Frontal cortex (tissue), 4 donors: ENCODE results near the gene SORBS2. TPM values are rescaled to one million over a fixed set of nuclear protein-coding genes. Genes with fewer than 3 reads are reported as not detected.
A peak's percentile ranks its signal among the peaks of the same experiment; 100 is the strongest.

Source experiments
- DNase-seq, 2 donors: peaks; one replicate each; pipeline ENCODE4 v3.0.0; 2012; ENCODE audit warnings: low spot score in 2 of 2
- FAIRE-seq: peaks from 2 replicates; lab custom pipeline; 2012; peaks lifted over from hg19 to GRCh38; lab: Jason Lieb, UNC
- small RNA-seq: library from RNA; depleted of rRNA; stranded (forward); fragments of <200 nt; gene quantifications from one replicate; pipeline ENCODE3, GENCODE V24; 2014
- total RNA-seq: library from RNA; depleted of rRNA; stranded (reverse); fragments of >200 nt; gene quantifications from one replicate; pipeline ENCODE4 v1.2.3, GENCODE V29; 2014
- donor health status: control.
- donor health status: control.
- donor health status: control.

Gene SORBS2
- total RNA-seq, 1 donor from 2014 or later: 46.9 TPM

DNA sequence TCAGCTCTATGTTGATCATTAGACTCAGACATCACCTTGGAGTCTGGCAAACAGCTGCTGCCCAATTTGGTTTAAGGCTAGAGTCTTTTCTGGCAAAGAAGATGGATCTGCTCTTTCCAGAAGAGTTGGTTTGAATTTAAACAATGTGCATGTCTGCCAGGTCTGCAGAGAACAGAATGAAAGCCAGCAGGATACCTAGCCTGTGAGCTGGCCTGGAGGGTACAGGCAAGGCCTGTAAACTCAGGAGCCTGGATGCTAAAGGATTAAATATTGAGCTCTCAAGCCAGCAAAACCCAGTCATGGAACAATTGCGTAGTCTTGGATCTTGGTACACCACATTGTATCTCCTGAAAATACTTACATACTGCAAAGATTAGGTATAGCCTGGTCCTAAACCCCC lies 261.1 kb downstream of the SORBS2 start:
- DNase-seq: no peak

DNA sequence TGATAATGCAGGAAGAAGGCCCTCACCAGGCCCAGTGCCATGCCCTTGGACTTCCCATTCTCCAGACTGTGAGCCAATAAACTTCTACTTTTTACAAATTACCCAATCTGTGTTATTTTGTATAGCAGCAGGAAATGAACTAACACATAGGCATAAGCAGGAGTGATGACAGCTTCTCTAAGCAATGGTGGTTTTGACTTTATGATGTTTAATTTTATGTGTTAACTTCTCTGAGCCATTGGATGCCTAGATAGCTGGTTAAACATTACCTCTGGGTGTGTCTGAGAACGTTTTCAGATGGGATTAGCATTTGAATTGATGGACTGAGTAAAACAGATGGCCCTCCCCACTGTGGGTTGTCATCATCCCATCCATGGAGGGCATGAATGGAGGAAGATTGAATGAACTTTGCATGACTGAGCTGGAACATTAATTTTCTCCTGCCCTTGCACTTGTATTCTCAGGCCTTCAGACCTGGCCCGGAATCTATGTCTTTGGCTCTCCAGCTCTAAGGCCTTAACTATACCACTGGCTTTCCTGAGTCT lies 262.8 kb downstream of the SORBS2 start:
- FAIRE-seq (no peak), DNase-seq (no peak)

More for the DNA sequence above, 261.1 kb downstream of the SORBS2 start:
- no peak for FAIRE-seq

DNA sequence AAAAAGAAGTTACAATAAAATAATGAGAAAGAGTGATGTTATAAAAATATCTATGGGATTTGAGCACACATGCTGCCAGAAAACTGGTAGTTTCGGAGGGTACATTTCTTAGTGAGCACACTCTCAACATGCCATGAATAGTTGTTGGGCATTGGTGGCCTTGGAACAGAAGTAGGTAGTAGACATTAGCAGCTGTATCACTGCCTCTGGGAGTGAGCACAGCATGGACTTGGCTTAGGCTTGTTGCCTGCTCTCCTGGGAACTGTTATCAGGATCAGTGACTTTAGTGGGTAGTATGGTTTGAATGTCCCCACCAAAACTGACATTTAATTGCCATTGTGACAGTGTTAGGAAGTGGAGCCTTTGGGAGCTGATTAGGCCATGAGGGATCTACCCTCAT lies 263.4 kb downstream of the SORBS2 start:
- no peak for FAIRE-seq
- no peak for DNase-seq

DNA sequence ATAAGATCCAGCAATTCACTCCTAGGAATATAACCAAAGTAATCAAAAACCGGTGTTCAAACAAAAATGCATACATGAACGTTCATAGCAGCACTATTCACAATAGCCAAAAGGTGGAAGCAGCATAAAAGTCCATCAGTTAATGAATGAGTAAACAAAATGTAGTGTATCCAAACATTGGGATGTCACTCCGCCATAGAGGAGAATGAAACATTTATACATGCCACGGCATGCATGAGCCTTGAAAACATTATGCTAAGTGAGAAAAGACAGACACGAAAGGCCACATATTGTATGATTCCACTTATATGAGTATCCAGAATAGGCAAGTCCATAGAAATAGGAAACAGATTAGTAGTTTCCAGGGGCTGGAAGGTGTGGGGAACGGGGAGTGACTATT lies 265.7 kb downstream of the SORBS2 start:
- DNase-seq: no peak
- FAIRE-seq: no peak

DNA sequence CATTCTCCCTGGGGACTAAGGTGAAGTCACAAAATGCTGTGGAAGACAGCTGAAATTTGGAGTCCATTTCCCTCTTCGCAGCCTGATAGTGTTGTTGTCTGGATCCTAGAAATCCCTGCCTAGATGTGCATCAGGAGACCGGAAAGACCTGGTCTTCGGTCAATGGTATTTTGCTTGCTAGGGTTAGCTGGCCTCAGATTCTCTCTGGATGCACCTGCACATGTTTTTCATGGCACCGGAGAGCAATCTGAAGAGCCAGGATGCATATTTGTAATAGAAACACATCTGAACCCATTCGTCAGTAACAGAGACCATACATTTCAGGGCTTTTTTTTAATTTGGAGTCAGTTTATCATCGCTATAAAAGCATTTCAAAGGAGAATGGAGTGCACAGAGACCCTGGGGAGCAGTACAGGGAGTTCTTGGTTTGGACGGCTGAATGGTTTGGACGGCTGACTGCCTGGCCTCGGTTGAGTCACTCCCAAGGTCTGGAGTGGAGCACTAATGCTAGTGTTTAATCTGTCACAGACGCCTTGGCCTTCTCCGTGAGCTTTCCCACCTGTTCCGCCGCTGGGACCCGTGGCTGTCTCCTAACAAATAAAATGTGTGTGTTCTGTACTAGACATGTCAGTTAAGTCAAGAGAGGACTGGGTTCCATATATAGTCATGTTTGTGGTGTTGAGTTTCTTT lies 269.2 kb downstream of the SORBS2 start:
- no peak for FAIRE-seq
- no peak for DNase-seq

DNA sequence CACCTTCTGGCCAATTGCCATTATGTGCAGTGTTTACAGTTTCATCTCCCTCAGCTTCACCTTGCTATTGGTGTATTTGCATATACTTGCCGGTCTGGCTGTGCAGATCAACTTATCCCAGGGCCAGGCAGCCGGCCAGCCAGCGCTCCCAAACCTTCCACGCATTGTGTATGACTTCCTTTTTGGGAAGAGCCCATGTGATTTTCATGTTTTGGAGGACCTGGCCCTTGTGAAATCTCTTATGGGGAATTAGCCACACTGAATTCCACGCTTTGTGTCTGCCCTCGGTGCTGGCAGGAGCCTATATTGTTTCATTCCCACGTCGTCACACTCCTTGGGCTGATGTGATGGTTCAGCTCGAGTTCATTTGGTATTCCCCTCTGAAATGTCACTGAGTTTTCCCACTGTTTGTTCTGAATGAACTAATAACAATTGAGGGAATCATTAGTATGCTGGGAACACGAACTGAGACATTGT lies 270.7 kb downstream of the SORBS2 start:
- FAIRE-seq: no peak
- peak in 1 of 2 donors; percentile 17 for DNase-seq

DNA sequence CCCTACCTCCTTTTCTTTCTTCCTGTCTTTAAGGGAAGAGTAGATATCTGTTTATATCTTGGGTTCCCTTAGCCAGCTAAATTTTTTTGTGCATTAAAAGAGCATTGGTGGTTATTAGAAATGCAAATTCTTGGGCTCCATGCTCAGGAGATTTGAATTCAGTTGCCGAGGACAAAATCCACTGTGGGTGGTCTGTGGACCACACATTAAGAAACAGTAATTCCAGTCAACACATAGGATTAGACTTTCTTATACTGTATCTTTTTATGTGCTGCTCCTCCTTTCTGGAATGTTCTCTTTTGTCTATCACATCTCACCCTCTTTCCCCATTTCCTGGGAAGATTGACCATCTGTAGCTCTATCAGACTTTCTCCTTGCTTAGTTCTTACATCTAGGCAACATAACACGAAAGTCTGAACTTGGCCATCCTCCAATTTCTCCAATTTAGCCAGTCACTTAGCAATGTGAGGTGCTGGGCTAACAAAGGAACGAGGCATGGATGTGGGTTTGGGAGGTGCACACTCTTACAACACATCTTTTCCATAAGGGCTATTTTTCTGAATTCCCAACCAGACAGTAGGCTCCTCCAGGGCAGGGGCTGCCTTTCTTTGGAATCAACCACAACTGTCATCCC lies 271.4 kb downstream of the SORBS2 start:
- no peak for FAIRE-seq

DNA sequence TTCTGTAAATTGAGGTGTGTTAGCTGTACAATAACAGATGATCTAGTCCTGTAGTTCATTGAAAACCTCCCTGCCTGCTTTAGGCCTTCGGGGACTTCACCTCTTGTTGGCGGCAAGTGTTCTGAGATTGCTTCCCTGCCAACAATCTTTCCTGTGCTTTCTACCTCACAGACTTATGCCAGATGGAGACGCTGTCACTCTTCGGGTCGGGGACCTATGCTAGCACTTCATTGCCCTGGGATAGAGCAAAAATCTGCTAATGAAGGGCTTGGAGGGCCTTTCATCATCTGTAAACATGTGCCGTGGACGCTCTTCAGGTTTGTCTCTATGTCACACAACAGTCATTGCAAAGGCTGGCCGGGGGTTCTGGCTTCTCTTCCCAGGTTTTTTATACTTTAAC lies 272.0 kb downstream of the SORBS2 start:
- DNase-seq (no peak), FAIRE-seq (no peak)

More for the DNA sequence above, 271.4 kb downstream of the SORBS2 start:
- DNase-seq: no peak

DNA sequence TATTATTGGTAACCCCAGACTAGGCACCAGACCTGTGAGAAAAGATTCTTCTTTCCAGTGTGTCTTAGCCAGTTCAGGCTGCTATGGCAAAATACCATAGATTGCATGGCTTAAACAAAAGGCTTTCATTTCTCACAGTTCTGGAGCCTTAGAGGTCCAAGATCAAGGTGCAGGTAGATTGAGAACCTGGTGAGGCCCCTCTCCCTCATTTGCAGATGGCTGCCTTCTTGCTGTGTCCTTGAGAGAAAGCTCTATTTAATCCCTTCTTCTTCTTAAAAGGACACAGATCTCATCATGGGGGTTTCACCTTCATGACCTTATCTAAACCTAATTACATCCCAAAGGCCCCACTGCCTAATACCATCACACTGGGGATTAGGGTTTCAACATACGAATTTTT lies 273.2 kb downstream of the SORBS2 start:
- no peak for FAIRE-seq
- DNase-seq: no peak

DNA sequence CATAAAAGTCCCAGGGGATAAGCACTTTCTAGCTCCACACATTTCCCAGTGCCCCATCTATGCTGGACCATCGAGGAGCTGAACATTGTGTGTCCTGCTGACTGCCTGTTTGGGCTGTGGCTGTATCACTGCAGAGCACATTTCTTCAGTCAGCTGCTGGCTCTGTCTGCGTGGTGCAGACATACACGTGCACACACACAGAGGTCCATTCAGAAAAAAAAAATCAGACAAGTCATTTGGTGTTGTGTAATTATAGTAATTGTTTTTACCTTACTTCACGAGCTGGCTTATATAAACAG lies 275.6 kb downstream of the SORBS2 start:
- no peak for FAIRE-seq
- peak; percentile 34 to 40 for DNase-seq

DNA sequence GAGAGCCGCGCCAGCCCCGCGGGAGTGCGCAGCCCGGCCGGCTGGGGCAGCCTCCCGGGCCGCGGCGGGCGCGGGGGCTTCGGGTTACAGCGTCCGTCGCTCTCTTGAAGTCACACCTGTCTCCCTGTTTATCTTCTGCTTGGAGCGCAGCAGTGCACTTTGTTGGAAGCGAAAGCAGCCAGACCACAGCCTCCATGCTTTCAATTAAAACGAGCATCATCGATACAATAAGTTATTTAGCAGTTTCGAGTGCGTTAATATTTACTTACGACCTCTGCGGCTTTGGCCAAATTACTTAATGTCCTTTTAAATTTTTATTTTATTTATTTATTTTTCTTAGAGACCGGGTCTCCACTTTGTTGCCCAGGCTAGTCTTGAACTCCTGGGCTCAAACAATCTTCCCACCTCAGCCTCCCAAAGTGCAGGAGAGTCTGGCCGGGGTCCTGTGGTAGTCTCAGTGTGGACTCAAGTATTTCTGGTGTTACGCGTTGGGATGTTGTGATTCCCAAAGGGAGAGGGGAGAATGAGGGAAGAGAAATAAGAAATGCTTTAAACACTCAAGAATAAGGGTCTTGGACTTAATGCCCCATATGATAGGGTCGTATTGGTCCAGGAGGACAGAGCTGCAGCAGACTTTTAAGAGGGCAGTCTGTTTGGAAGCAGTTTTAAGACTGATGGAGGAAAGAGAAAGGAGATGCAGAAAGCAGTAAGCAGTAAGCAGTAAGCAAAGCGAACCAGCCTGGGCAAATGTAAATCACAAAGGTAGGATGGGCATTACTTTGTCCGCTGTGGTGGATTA lies 276.2 kb downstream of the SORBS2 start:
- DNase-seq (no peak), FAIRE-seq (no peak)

Small RNAs within 50 kb of the gene (small RNA-seq; reads per million reads assigned to genes)
- gene RF00019: not detected
